Mucosa of gallbladder (tissue), 1 donor: ENCODE data around the gene CNGB1. TPM values are rescaled to one million over a fixed set of nuclear protein-coding genes. Genes with fewer than 3 reads are reported as not detected.
"Not testable (repeated sequence)": the region's sequence is repeated elsewhere in the genome, so short reads cannot be mapped to it uniquely, and the experiment has no call there.

Experiments used
- DNase-seq: peaks from one replicate; pipeline ENCODE4 v3.0.0-alpha.2; 2020; ENCODE audit warnings: low spot score
- total RNA-seq: library from RNA; stranded (reverse); gene quantifications from one replicate; pipeline ENCODE4 v1.2.1, GENCODE V29; 2021
- donor health status: DM: no; HTN: no; CAD: no.

CNGB1 gene
- total RNA-seq, 1 donor from 2014 or later: 0.29 TPM

GRCh38 chr16:57858635-57859034, 112.3 kb downstream of the CNGB1 start:
- no peak for DNase-seq

- not testable (repeated sequence) for DNase-seq
Observed at GRCh38 chr16:57857991-57858390, 112.9 kb downstream of the CNGB1 start.

DNA sequence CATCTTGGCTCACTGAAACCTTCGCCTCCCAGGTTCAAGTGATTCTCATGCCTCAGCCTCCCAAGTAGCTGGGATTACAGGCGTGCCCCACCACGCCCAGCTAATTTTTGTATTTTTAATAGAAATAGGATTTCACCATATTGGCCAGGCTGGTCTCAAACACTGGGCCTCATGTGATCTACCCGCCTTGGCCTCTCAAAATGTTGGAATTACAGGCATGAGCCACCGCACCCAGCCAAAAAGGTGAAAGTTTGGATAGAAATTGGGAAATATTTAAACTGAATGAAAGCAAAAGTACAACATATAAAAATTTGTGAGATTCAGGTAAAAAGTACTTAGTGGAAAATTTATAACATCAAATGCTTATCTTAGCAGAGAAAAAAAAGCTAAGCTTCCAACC, 115.7 kb downstream of the CNGB1 start:
- no peak for DNase-seq

DNA sequence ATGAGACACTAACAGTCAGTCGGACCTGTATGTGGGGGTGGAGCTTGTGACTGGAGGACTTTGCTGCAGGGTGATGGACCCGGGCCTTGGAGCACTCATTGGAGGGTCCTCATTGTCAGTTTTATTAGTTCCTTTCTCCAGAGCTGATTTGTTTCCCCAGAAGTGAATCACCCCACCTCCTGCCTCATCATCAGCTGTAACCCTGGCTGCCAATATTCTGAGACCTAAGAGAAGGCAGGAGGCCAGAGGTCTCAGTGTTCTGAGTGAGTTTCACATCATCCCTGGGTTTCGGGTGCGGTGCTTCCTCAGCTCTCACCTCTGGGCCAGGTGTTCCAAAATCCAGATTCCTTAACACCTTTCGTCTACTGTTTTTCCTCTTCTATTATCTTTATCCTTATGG, 118.7 kb downstream of the CNGB1 start:
- no peak for DNase-seq

GRCh38 chr16:57848181-57848580, 122.7 kb downstream of the CNGB1 start:
- DNase-seq: no peak

- DNase-seq: not testable (repeated sequence)
Observed at GRCh38 chr16:57846931-57847330, 124.0 kb downstream of the CNGB1 start.

GRCh38 chr16:57846078-57846697, 124.7 kb downstream of the CNGB1 start:
- DNase-seq: no peak

- DNase-seq: no peak
Observed at GRCh38 chr16:57845115-57845514, 125.8 kb downstream of the CNGB1 start.

DNA sequence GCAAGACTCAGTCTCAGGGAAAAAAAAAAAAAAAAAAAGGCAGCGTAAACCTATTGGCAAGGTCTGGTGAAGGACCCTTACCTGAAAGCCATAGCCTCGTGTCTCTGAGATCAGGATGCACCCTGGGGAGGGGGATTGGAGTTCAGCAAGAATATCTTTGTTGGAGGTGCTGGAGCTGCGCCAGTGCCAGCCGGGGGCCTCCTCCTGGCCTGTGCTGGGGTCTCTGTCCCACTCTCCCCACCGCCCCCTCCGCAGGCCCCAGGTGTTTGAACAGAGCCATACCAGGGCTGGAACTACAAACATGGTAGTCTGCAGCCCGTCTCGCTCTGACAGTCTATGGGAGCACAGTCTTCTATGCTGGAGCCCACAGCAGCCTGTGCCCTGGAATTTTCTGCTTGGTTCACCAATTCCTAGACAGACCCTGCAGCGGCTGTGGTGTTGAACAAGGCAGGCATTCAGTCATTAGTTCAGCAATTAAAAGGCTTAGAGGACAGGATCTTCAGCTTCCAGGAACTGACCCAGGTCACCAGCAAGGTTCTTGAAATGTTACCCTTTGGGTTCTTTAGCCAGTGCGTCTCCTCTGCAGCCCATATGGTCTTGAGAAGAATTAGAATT, 126.4 kb downstream of the CNGB1 start:
- no peak for DNase-seq

DNA sequence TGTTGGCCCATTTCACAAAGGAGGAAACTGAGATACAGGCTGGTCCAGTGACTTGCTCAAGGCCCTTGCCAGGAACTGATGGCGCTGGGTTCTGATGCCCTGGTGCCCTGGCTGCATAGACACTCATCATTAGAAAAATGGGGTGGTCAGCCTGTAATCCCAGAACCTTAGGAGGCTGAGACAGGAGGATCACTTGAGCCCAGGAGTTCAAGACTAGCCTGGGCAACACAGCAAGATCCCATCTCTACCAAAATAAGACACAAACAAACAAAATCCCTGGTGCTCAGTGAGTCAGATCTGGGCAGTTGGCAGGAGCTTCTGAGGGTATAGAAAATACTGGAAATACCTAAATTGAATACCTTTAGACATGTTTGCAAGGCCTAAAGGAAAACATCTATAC, 127.5 kb downstream of the CNGB1 start:
- no peak for DNase-seq

DNA sequence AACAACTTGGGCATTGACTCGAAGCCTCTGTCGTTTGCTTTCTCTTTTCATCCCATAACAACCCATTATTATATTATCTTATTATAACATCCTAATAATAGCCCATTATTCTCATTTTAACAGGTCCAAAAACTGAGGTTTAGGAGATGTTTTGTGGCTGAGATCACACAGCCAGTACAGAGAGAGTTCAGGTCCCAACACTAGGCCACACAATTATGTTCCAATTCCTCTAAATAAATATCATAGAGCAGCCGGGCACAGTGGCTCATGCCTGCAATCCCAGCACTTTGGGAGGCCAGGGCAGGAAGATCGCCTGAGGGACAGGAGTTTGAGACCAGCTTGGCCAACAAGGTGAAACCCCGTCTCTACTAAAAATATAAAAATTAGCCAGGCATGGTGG, 128.3 kb downstream of the CNGB1 start:
- DNase-seq: no peak

GRCh38 chr16:57840833-57841232, 130.1 kb downstream of the CNGB1 start:
- DNase-seq: no peak

- no peak for DNase-seq
Observed at GRCh38 chr16:57838161-57838560, 132.8 kb downstream of the CNGB1 start.

- DNase-seq: no peak
Observed at GRCh38 chr16:57837305-57838125, 133.4 kb downstream of the CNGB1 start.

GRCh38 chr16:57835439-57835838, 135.5 kb downstream of the CNGB1 start:
- DNase-seq: not testable (repeated sequence)

DNA sequence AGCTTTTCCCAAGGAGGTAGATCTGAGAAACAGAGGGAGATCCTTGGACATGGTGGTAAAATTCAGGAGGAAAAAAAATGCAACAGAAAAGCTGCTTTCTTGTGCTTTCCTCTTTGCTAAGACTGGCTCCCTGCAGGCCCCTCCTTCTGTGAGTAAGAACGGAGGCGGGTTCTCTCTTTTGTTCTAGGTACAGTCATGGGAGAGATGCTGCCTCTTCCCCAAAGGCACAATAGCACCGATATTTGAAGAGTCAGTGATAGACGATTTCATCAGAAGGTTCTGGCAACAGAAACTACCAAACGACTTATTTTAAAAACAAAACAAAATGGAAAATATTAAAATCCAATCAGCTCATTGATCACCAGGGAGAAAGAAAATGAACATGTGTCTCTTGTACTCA, 136.0 kb downstream of the CNGB1 start:
- no peak for DNase-seq

Other genes starting within 250 kb of the CNGB1 start
- 23.4 TPM for gene KATNB1, start 235.4 kb downstream of the CNGB1 start, total RNA-seq
- gene KIFC3, start 168.6 kb downstream of the CNGB1 start, total RNA-seq: 39.3 TPM
- gene ZNF319, start 29.5 kb upstream of the CNGB1 start, total RNA-seq: 12.1 TPM
- gene USB1, start 30.3 kb upstream of the CNGB1 start, total RNA-seq: 42.4 TPM
- 109 TPM for gene MMP15, start 54.6 kb upstream of the CNGB1 start, total RNA-seq
- gene CFAP20, start 158.3 kb upstream of the CNGB1 start, total RNA-seq: 20.9 TPM
- gene CSNK2A2, start 227.0 kb upstream of the CNGB1 start, total RNA-seq: 58.5 TPM